WTC11 (cell line): Measurements from ENCODE around the gene KIT.

ENCODE experiments used
- MXD4 ChIP-seq: fragments of 250-450 bp; sonication (Bioruptor Pico); IDR thresholded peaks from 2 replicates; pipeline ENCODE4 v1.8.0; 2021; ENCODE audit warnings: mild to moderate bottlenecking, moderate library complexity, borderline replicate concordance
- NFYB ChIP-seq: sonication (generic); formaldehyde crosslinking; conservative IDR thresholded peaks from 2 replicates; pipeline ENCODE4 v1.8.0; 2022; ENCODE audit warnings: low read depth, missing genetic modification reagents
- NR3C1 ChIP-seq: sonication (generic); formaldehyde crosslinking; conservative IDR thresholded peaks from 2 replicates; pipeline ENCODE4 v1.8.1; 2023; ENCODE audit warnings: low read depth, mild to moderate bottlenecking, missing genetic modification reagents
- SP1 ChIP-seq: sonication (generic); formaldehyde crosslinking; conservative IDR thresholded peaks from 2 replicates; pipeline ENCODE4 v1.8.1; 2022; ENCODE audit warnings: missing genetic modification reagents
- TEAD4 ChIP-seq: sonication (generic); formaldehyde crosslinking; IDR thresholded peaks from 2 replicates; pipeline ENCODE4 v1.8.0; 2022; ENCODE audit warnings: mild to moderate bottlenecking, missing genetic modification reagents
- ZNF232 ChIP-seq: sonication (generic); formaldehyde crosslinking; IDR thresholded peaks from 2 replicates; pipeline ENCODE4 v1.8.0; 2022; ENCODE audit warnings: mild to moderate bottlenecking, missing genetic modification reagents
- ZNF423 ChIP-seq: fragments of 250-450 bp; sonication (Bioruptor Pico); IDR thresholded peaks from 2 replicates; pipeline ENCODE4 v2.1.2; 2022; ENCODE audit warnings: mild to moderate bottlenecking, moderate library complexity
- TF ChIP-seq, protein P1 (sequence below): fragments of 200-600 bp; IDR thresholded peaks from 2 replicates; pipeline ENCODE4 v1.8.0; 2022; ENCODE audit warnings: antibody characterized with exemption
- TF ChIP-seq, protein P2 (sequence below): sonication (generic); formaldehyde crosslinking; IDR thresholded peaks from 2 replicates; pipeline ENCODE4 v1.8.1; 2022; ENCODE audit warnings: low read depth, missing genetic modification reagents, borderline replicate concordance
- TF ChIP-seq, protein P3 (sequence below): sonication (generic); formaldehyde crosslinking; IDR thresholded peaks from 2 replicates; pipeline ENCODE4 v1.8.0; 2022; ENCODE audit warnings: mild to moderate bottlenecking, missing genetic modification reagents
- TF ChIP-seq, protein P4 (sequence below): sonication (generic); formaldehyde crosslinking; IDR thresholded peaks from 2 replicates; pipeline ENCODE4 v1.8.1; 2023; ENCODE audit warnings: mild to moderate bottlenecking, missing genetic modification reagents
- TF ChIP-seq, protein P5 (sequence below): sonication (generic); formaldehyde crosslinking; IDR thresholded peaks from 2 replicates; pipeline ENCODE4 v1.8.1; 2022; ENCODE audit warnings: missing genetic modification reagents, borderline replicate concordance
- TF ChIP-seq, protein P6 (sequence below): sonication (generic); formaldehyde crosslinking; IDR thresholded peaks from 2 replicates; pipeline ENCODE4 v1.8.0; 2022; ENCODE audit warnings: mild to moderate bottlenecking, missing genetic modification reagents

DNA sequence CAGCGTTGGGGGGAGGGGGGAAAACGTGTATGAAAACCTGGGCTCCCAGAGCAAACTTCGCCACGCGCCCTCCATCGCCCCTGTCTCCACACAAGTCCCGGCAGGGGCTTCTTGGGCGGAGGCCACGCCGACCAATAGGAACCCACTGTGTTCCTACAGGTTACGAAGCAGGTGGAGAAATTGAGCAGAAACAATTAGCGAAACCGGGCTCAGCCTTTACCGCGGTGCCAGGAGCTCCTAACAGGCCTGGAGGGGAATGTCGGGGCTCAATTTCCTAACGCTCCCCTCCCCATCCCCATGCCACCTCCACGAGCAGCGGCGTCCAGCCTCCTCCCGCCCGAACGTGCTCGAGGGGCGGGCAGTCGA is 589 bp upstream of the KIT start:
- TF ChIP-seq, protein P1, sequence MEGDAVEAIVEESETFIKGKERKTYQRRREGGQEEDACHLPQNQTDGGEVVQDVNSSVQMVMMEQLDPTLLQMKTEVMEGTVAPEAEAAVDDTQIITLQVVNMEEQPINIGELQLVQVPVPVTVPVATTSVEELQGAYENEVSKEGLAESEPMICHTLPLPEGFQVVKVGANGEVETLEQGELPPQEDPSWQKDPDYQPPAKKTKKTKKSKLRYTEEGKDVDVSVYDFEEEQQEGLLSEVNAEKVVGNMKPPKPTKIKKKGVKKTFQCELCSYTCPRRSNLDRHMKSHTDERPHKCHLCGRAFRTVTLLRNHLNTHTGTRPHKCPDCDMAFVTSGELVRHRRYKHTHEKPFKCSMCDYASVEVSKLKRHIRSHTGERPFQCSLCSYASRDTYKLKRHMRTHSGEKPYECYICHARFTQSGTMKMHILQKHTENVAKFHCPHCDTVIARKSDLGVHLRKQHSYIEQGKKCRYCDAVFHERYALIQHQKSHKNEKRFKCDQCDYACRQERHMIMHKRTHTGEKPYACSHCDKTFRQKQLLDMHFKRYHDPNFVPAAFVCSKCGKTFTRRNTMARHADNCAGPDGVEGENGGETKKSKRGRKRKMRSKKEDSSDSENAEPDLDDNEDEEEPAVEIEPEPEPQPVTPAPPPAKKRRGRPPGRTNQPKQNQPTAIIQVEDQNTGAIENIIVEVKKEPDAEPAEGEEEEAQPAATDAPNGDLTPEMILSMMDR, result no peak
- TF ChIP-seq ZNF232 (CRISPR knock-in tag) (no peak), NFYB (CRISPR knock-in tag) (peak; percentile 47; the same call in 1 of the 2 replicates), NR3C1 (CRISPR knock-in tag) (no peak), TEAD4 (CRISPR knock-in tag) (no peak), MXD4 (CRISPR knock-in tag) (no peak), ZNF423 (CRISPR knock-in tag) (no peak), SP1 (CRISPR knock-in tag) (peak; percentile 9; the same call in 1 of the 2 replicates)
- TF ChIP-seq, protein P2, sequence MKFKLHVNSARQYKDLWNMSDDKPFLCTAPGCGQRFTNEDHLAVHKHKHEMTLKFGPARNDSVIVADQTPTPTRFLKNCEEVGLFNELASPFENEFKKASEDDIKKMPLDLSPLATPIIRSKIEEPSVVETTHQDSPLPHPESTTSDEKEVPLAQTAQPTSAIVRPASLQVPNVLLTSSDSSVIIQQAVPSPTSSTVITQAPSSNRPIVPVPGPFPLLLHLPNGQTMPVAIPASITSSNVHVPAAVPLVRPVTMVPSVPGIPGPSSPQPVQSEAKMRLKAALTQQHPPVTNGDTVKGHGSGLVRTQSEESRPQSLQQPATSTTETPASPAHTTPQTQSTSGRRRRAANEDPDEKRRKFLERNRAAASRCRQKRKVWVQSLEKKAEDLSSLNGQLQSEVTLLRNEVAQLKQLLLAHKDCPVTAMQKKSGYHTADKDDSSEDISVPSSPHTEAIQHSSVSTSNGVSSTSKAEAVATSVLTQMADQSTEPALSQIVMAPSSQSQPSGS, result no peak
- TF ChIP-seq, protein P3, sequence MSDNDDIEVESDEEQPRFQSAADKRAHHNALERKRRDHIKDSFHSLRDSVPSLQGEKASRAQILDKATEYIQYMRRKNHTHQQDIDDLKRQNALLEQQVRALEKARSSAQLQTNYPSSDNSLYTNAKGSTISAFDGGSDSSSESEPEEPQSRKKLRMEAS (CRISPR knock-in tag), result no peak
- TF ChIP-seq, protein P4, sequence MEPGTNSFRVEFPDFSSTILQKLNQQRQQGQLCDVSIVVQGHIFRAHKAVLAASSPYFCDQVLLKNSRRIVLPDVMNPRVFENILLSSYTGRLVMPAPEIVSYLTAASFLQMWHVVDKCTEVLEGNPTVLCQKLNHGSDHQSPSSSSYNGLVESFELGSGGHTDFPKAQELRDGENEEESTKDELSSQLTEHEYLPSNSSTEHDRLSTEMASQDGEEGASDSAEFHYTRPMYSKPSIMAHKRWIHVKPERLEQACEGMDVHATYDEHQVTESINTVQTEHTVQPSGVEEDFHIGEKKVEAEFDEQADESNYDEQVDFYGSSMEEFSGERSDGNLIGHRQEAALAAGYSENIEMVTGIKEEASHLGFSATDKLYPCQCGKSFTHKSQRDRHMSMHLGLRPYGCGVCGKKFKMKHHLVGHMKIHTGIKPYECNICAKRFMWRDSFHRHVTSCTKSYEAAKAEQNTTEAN (CRISPR knock-in tag), result no peak; the same call in 1 of the 2 replicates
- TF ChIP-seq, protein P5, sequence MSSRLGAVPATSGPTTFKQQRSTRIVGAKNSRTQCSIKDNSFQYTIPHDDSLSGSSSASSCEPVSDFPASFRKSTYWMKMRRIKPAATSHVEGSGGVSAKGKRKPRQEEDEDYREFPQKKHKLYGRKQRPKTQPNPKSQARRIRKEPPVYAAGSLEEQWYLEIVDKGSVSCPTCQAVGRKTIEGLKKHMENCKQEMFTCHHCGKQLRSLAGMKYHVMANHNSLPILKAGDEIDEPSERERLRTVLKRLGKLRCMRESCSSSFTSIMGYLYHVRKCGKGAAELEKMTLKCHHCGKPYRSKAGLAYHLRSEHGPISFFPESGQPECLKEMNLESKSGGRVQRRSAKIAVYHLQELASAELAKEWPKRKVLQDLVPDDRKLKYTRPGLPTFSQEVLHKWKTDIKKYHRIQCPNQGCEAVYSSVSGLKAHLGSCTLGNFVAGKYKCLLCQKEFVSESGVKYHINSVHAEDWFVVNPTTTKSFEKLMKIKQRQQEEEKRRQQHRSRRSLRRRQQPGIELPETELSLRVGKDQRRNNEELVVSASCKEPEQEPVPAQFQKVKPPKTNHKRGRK, result no peak
- TF ChIP-seq, protein P6, sequence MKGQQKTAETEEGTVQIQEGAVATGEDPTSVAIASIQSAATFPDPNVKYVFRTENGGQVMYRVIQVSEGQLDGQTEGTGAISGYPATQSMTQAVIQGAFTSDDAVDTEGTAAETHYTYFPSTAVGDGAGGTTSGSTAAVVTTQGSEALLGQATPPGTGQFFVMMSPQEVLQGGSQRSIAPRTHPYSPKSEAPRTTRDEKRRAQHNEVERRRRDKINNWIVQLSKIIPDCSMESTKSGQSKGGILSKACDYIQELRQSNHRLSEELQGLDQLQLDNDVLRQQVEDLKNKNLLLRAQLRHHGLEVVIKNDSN (CRISPR knock-in tag), result no peak
